IPS-NIHi7 (cell line): ENCODE data around the gene AKAP13.
"Not testable (repeated sequence)": the region's sequence is repeated elsewhere in the genome, so short reads cannot be mapped to it uniquely, and the experiment has no call there.

ENCODE experiments used
- DNase-seq: peaks from one replicate; pipeline ENCODE4 v3.0.0; 2012; ENCODE audit warnings: mixed read lengths; ENCODE audit errors: extremely low spot score

The AKAP13 gene

GRCh38 chr15:85347264-85348047, 32.9 kb upstream of the AKAP13 start:
- not testable (repeated sequence) for DNase-seq

DNA sequence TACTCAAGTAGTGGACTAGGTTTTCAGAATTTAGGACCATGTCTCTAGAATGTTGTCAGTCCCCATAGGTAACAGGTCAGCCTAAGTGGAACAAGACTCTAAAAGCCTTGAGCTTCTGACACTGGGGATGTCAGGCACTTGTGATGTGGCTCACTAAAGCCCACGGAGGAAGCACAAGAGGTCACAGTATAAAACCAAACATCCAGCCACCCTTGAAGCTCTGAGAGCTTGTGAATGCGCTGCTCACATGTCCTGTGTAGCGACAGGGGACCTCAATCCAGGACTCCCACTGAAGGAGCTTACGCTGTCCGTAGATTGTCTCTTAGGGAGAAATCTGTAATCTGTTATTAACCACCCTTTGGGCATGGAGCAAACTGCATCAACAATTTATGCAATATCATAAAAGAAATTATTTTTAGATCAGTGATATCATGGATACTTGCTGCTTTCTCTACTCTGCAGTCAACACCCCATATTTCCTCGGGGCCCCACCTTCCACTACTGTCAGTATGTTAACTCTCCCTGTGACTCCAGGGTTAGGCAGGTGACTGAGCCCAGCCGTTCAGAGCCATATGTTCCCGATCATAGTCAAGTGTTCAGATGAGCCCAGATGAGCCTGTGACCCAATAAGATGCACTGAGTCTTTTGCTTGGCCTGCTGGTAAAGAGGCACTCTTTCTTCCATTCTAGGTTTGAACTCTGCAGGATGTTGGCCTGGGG, 32.2 kb upstream of the AKAP13 start:
- DNase-seq, result not testable (repeated sequence)

- DNase-seq, result not testable (repeated sequence)
Observed at GRCh38 chr15:85349062-85349461, 31.3 kb upstream of the AKAP13 start.

DNA sequence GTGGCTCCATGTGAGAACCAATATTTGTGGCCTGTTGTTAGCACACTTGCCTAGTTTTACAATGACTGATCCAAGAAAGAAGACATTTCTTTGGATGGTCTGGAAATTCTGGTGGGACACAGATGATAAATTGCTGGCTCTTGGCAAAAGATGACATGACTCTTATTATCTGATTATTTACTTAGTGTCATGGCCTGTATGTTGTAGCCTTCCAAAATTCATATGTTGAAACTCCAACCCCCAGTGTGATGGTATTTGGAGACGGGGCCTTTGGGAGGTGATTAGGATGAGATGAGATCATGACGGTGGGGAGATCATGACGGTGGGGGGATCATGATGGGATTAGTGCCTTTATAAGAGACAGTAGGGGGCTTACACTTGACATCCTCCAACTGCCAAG, 30.0 kb upstream of the AKAP13 start:
- no peak for DNase-seq

DNA sequence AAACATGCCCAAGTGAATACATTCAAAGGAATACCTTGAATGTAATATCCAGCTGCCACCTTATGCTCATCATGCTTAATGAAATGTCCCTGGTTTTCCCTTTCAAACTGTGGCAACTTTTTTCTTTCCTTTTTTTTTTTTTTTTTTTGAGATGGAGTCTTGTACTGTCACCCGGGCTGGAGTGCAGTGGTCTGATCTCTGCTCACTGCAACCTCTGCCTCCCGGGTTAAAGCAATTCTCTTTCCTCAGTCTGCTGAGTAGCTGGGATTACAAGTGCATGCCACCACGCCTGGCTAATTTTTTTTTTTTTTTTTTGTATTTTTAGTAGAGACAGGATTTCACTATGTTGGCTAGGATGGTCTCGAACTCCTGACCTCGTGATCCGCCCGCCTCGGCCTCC, 28.9 kb upstream of the AKAP13 start:
- not testable (repeated sequence) for DNase-seq

DNA sequence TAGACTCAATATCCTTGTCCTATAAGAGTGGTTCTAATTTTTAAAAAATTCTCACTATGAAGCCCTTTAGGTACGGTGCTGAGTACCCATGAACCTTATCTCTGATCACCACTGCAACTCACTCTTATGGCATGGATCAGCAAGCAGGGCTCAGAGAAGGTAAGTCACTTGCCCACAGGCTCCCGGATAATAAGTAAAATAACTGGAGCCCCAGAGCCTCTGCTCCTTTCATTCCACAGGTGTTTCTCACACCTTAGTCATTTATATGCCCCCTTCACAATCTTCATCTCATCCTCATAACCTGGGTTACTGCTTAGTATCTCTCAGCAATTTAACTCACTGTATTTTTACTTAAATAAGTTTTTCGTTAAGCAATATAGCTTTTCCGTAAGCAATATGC, 28.4 kb upstream of the AKAP13 start:
- no peak for DNase-seq

DNA sequence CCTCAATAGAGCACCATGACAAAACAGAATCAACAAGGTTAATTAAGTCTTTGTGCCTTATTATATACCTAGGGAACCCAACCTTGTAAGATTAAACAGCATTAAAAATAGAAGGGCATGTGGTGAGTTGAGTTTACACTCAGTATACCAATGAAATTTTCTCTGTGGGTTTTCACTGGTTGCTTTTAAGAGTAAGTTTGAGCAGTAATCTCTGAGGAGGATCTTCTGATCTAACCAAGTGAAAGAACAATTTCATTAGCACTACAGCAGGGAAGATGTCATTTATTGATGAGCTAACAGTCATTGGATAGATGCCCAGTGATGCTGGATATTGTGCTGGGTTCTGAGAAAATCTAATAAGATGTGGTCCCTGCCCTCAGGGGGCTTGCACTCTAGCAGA, 26.9 kb upstream of the AKAP13 start:
- no peak for DNase-seq

DNA sequence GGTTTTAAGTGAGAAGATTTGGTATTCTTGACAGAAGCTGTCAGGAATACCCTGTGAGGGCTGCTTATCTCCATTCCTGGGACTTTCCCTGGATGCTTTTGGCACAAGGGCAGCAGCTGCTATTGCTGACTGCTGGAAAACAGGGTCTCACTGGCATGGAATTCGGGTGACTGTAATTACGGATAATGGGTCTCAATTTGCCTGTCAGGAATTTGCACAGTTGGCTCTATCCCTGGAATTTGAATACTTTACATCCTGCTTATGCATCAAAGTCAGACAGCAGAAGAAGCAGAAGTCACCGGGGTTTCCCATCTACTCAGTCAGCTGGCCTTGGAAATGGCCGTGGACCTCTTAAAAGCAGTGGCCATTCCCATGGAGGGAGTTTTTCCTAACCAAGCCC, 25.9 kb upstream of the AKAP13 start:
- DNase-seq, result no peak

- no peak for DNase-seq
Observed at GRCh38 chr15:85354948-85355347, 25.5 kb upstream of the AKAP13 start.

GRCh38 chr15:85356276-85356675, 24.1 kb upstream of the AKAP13 start:
- DNase-seq, result no peak

DNA sequence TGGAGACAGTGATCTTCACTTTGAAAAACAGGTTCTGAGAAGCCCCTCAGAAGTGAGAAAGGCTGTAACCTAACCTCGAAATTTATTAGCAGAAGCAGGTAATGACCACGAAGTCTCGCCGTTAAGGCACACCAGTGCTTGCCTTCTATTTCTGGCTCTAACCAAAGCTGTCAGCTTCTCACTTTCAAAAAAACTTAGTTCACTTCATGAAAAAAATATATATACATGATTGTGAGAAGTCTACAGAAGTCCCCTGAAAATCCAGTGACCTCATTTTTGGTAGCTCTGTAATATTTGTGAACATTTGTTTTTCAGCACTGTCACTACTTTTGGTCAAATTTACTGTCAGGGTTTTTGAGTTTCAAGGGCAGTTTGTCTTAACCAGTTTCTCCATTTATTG, 19.1 kb upstream of the AKAP13 start:
- DNase-seq, result no peak

- DNase-seq, result no peak
Observed at GRCh38 chr15:85362436-85363081, 17.8 kb upstream of the AKAP13 start.

DNA sequence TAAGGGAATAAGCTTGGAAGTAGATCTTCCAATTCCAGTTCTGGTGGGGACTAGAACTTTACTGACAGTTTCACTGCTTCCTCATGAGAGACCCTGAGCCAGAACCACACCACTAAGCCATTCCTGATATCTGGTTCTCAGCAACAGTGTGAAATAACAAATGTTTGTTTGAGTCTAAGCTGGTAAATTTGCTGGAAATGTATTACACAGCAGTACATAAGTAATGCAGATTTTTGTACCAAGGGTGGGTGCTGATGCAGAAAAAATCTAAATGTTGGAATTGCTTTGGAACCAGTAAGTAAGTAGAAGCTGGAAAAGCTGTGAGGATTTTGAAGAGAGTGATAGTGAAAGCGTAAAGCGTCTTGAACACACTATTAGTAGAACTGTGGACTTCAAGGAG, 14.4 kb upstream of the AKAP13 start:
- DNase-seq, result no peak

DNA sequence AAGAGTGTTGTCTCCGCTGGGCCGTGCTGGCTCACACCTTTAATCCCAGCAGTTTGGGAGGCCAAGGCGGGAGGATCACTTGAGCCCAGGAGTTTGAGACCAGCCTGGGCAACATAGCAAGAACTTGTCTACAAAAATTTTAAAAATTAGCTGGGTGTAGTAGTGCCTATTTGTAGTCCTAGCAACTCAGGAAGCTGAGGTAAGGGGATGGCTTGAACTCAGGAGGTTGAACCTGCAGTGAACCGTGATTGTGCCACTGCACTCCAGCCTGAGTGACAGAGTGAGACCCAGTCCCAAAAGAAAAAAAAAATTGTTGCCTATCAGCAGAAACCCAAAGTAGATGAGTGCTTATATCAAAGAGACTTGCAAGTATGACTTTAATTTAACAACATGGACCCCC, 12.7 kb upstream of the AKAP13 start:
- no peak for DNase-seq

- DNase-seq, result no peak
Observed at GRCh38 chr15:85374831-85375230, 5.6 kb upstream of the AKAP13 start.

DNA sequence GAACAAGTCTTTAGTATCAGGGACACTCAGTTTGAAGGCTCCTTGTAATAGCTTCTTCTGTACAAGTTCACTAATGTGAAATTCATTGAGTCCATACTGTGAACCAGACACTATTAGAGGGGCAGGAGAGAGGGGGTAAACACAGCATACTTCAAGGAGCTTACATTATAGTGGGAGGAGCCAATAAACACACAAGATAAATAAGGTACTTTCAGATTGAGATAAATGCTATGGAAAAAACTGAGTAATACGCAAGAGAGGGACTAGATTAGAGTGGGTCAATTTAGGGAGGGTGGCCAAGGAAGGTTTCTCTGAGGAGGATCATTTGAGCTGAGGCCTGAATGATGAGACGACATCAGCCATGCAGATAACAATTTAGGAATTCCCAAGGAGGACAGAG, 3.1 kb upstream of the AKAP13 start:
- DNase-seq, result no peak

- no peak for DNase-seq
Observed at GRCh38 chr15:85377986-85378385, 2.4 kb upstream of the AKAP13 start.

- DNase-seq, result no peak
Observed at GRCh38 chr15:85379403-85380131, 836 bp upstream of the AKAP13 start.

DNA sequence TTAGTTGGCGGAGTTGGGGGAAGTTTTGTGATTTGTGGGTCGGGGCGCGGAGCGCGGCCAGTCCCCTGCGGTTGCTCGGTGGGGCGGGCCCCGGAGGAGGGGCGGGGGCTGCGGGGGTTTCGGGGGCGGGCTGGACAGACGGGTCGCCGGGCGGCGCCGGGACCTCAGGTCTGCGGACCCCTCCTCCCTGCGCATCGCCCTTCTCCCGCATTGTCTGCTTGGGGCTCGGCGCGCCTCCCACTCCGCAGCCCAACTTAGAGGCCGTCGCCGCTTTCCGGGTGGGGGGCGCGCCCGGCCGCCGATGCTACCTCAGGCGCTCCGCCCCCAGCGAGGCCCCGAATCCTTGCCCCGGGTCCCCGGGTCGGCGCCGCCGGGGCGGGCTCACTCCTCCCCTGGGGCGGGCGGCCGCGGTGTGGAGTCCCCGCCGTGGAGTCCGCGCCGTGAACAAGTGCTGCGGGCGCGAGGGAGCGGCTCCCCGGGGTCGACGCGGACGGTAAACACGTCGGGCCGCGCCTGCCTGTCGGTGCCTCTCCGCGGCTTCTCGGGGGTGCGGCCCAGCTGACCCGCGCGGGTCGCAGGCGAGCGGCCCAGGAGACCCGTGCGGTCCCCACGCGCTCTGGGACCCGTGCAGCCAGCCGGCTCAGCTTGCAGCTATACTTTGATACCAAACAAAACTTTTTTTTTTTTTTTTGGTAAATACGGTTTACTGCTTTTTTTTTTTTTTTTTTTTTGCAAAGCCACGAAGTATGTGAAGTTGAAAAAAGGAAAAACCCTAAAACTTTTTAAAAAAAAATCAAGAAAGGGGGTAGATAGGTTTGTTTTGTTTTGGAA, 624 bp downstream of the AKAP13 start:
- DNase-seq, result peak; percentile 68

DNA sequence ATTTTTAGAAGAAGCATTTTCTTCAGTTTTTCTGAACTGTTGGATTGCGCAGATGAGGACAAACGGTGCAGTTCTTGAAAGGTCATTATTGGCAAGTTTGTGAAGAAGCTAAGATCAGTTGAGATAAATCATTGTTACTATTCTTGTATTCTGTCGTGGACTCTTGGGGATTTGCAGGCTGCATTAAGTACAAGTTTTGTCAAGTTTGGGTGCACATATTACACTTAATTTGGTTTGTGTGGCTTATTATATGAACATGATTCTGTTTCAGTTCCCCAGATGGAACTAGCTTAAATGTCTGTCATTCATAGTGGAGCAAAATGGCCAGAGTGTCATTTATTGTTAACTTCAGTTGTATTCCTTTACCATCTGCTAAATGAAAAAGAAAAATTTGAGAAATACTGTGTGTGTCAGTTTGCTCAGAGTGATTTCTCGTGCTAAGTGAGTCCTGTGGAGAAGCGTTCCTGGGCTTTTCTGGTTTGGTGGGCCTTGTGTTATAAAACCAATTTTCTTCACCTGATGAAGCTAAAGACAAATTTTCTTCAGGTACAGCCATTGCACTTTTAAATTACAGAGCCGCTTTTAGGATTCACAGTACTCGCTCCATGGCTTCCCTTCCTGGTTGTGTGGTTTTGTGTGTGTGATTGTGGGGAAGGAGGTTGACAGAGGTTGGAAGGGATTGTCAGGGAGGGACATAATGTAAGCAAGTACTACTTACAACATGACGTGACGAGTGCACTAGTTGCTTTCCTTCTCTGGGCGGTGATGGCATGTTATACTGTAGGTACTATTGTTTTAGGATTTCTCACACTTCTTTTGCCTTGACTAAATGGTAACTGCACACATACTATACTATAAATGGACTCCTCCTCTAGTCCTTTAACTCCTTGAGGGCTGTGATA, 1.7 kb downstream of the AKAP13 start:
- no peak for DNase-seq
